ENCODE results near the gene MAP3K5.

DNA sequence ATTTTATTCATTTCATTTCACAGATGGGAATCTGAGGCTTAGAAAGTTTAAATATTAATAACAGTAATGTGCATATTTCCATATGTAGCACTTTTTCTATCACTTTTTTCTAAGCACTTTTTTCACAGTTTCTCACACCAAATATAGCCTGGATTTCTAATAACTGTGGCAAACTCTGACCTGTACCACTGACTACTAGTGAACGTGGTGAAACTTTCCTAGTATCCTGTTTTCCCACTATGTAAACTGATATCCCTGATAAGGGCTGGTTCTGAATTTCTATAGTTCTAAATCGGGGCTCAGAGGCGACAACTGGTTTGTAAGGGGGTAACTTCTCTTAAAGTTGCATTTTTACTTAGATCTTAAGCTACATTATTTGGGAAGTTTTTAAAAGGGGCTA, 274.7 kb downstream of the MAP3K5 start:
- TF ChIP-seq, protein P1, sequence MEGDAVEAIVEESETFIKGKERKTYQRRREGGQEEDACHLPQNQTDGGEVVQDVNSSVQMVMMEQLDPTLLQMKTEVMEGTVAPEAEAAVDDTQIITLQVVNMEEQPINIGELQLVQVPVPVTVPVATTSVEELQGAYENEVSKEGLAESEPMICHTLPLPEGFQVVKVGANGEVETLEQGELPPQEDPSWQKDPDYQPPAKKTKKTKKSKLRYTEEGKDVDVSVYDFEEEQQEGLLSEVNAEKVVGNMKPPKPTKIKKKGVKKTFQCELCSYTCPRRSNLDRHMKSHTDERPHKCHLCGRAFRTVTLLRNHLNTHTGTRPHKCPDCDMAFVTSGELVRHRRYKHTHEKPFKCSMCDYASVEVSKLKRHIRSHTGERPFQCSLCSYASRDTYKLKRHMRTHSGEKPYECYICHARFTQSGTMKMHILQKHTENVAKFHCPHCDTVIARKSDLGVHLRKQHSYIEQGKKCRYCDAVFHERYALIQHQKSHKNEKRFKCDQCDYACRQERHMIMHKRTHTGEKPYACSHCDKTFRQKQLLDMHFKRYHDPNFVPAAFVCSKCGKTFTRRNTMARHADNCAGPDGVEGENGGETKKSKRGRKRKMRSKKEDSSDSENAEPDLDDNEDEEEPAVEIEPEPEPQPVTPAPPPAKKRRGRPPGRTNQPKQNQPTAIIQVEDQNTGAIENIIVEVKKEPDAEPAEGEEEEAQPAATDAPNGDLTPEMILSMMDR (IDR thresholded peaks at IDR 0.05; ENCODE audit: insufficient read depth, low read depth, low read length), result no peak
- TF ChIP-seq EZH2 (IDR thresholded peaks at IDR 0.05; ENCODE audit: insufficient read depth, low read length), result no peak
